ENCODE results near the gene SAMM50.

The SAMM50 gene

DNA sequence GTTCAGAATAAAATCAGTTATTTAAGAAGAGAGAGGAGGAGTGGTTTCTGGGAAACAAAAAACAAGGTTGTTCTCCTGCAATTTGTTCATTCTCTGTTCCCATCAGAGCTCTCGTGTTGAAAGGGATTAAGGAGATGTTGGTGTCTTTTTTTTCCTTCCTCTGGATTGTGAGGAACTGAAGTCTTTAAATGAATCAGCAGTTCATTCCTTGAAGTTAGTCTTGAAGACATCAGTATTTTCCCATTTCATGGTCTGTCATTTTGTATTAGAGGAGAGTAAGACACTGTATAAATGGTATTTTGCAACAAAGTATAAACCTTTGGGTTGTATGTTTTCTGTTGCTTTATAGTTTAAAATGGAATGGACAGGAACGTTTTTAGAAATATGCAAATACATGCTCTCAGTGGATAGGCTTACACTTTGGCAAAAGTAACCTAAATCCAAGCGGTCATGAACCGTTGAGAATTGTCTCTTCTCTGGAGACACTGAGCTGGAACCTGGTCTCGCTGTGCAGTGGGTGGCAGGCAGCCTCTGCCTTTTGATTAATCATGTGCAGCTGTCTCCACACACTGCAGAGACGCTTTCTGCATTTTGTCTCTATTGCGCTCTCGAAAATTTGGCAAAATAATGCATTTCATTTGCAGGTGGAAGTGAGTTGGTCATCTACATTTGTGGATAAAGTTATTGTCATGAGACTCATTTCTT, 33.0 kb downstream of the SAMM50 start:
- TF ChIP-seq ZFP3 (CRISPR knock-in tag; IDR thresholded peaks at IDR 0.05) (no peak), TCF4 (CRISPR knock-in tag; IDR thresholded peaks at IDR 0.05; ENCODE audit: borderline replicate concordance) (no peak), ZC3H10 (CRISPR knock-in tag; IDR thresholded peaks at IDR 0.05) (no peak)
- no peak for ATAC-seq

DNA sequence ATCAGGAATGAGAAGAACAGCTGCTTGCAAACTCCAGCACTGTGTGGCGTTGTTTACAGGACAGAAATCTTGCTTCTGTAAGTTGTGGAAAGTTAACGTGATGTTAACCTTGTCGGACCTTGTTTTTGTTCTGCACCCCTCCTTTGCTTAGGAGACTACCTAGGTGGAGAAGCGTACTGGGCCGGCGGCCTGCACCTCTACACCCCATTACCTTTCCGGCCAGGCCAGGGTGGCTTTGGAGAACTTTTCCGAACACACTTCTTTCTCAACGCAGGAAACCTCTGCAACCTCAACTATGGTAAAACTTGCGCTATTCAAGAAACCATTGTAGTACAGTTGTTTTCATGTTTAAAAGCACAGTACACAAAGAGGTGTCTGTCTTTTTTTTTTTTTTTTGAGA, 33.7 kb downstream of the SAMM50 start:
- no peak for ATAC-seq
- TF ChIP-seq ZC3H10 (CRISPR knock-in tag; IDR thresholded peaks at IDR 0.05) = no peak
- TF ChIP-seq OSR1 (CRISPR knock-in tag; IDR thresholded peaks at IDR 0.05) = no peak
- TF ChIP-seq BACH2 (CRISPR knock-in tag; IDR thresholded peaks at IDR 0.05; ENCODE audit: borderline replicate concordance) = no peak
- TF ChIP-seq CSDC2 (CRISPR knock-in tag; IDR thresholded peaks at IDR 0.05) = no peak
- TF ChIP-seq, protein P1, sequence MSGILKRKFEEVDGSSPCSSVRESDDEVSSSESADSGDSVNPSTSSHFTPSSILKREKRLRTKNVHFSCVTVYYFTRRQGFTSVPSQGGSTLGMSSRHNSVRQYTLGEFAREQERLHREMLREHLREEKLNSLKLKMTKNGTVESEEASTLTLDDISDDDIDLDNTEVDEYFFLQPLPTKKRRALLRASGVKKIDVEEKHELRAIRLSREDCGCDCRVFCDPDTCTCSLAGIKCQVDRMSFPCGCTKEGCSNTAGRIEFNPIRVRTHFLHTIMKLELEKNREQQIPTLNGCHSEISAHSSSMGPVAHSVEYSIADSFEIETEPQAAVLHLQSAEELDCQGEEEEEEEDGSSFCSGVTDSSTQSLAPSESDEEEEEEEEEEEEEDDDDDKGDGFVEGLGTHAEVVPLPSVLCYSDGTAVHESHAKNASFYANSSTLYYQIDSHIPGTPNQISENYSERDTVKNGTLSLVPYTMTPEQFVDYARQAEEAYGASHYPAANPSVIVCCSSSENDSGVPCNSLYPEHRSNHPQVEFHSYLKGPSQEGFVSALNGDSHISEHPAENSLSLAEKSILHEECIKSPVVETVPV (CRISPR knock-in tag; IDR thresholded peaks at IDR 0.05) = no peak
- TF ChIP-seq, protein P2, sequence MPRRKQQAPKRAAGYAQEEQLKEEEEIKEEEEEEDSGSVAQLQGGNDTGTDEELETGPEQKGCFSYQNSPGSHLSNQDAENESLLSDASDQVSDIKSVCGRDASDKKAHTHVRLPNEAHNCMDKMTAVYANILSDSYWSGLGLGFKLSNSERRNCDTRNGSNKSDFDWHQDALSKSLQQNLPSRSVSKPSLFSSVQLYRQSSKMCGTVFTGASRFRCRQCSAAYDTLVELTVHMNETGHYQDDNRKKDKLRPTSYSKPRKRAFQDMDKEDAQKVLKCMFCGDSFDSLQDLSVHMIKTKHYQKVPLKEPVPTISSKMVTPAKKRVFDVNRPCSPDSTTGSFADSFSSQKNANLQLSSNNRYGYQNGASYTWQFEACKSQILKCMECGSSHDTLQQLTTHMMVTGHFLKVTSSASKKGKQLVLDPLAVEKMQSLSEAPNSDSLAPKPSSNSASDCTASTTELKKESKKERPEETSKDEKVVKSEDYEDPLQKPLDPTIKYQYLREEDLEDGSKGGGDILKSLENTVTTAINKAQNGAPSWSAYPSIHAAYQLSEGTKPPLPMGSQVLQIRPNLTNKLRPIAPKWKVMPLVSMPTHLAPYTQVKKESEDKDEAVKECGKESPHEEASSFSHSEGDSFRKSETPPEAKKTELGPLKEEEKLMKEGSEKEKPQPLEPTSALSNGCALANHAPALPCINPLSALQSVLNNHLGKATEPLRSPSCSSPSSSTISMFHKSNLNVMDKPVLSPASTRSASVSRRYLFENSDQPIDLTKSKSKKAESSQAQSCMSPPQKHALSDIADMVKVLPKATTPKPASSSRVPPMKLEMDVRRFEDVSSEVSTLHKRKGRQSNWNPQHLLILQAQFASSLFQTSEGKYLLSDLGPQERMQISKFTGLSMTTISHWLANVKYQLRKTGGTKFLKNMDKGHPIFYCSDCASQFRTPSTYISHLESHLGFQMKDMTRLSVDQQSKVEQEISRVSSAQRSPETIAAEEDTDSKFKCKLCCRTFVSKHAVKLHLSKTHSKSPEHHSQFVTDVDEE (CRISPR knock-in tag; IDR thresholded peaks at IDR 0.05) = no peak
- no peak for TF ChIP-seq ZFP3 (CRISPR knock-in tag; IDR thresholded peaks at IDR 0.05)
- TF ChIP-seq ZNF8 (CRISPR knock-in tag; IDR thresholded peaks at IDR 0.05) = no peak
- no peak for TF ChIP-seq SNAI2 (CRISPR knock-in tag; IDR thresholded peaks at IDR 0.05)
- TF ChIP-seq, protein P3, sequence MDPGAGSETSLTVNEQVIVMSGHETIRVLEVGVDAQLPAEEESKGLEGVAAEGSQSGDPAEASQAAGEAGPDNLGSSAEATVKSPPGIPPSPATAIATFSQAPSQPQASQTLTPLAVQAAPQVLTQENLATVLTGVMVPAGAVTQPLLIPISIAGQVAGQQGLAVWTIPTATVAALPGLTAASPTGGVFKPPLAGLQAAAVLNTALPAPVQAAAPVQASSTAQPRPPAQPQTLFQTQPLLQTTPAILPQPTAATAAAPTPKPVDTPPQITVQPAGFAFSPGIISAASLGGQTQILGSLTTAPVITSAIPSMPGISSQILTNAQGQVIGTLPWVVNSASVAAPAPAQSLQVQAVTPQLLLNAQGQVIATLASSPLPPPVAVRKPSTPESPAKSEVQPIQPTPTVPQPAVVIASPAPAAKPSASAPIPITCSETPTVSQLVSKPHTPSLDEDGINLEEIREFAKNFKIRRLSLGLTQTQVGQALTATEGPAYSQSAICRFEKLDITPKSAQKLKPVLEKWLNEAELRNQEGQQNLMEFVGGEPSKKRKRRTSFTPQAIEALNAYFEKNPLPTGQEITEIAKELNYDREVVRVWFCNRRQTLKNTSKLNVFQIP (CRISPR knock-in tag; IDR thresholded peaks at IDR 0.05; ENCODE audit: borderline replicate concordance, low read depth) = no peak
- TF ChIP-seq TOX (CRISPR knock-in tag; IDR thresholded peaks at IDR 0.05; ENCODE audit: borderline replicate concordance) = no peak
- no peak for TF ChIP-seq ARNTL (CRISPR knock-in tag; IDR thresholded peaks at IDR 0.05; ENCODE audit: borderline replicate concordance, low read depth)
- no peak for TF ChIP-seq TCF4 (CRISPR knock-in tag; IDR thresholded peaks at IDR 0.05; ENCODE audit: borderline replicate concordance)
- TF ChIP-seq, protein P4, sequence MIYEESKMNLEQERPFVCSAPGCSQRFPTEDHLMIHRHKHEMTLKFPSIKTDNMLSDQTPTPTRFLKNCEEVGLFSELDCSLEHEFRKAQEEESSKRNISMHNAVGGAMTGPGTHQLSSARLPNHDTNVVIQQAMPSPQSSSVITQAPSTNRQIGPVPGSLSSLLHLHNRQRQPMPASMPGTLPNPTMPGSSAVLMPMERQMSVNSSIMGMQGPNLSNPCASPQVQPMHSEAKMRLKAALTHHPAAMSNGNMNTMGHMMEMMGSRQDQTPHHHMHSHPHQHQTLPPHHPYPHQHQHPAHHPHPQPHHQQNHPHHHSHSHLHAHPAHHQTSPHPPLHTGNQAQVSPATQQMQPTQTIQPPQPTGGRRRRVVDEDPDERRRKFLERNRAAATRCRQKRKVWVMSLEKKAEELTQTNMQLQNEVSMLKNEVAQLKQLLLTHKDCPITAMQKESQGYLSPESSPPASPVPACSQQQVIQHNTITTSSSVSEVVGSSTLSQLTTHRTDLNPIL (CRISPR knock-in tag; IDR thresholded peaks at IDR 0.05; ENCODE audit: low read depth) = no peak
- no peak for TF ChIP-seq ZNF70 (CRISPR knock-in tag; IDR thresholded peaks at IDR 0.05)
- no peak for TF ChIP-seq RARB (CRISPR knock-in tag; IDR thresholded peaks at IDR 0.05)
- no peak for TF ChIP-seq GLIS3 (CRISPR knock-in tag; IDR thresholded peaks at IDR 0.05)
- TF ChIP-seq ESRRG (CRISPR knock-in tag; IDR thresholded peaks at IDR 0.05) = no peak

DNA sequence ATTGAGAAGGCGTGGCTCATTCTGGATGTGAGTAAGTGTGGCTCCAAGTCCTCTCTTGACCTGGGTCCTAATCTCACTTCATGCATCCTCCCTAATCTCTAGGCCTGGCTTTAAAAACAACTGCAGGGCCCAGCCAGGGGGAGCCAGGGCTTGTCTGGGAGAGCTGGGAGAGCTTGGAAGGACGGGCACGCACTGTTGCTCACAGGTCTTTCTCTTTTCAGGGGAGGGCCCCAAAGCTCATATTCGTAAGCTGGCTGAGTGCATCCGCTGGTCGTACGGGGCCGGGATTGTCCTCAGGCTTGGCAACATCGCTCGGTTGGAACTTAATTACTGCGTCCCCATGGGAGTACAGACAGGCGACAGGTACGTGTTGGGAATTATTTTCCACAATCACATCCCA, 34.8 kb downstream of the SAMM50 start:
- TF ChIP-seq GLIS3 (CRISPR knock-in tag; IDR thresholded peaks at IDR 0.05) (no peak), CSDC2 (CRISPR knock-in tag; IDR thresholded peaks at IDR 0.05) (no peak), BACH2 (CRISPR knock-in tag; IDR thresholded peaks at IDR 0.05; ENCODE audit: borderline replicate concordance) (no peak), SNAI2 (CRISPR knock-in tag; IDR thresholded peaks at IDR 0.05) (no peak), ARNTL (CRISPR knock-in tag; IDR thresholded peaks at IDR 0.05; ENCODE audit: borderline replicate concordance, low read depth) (no peak)
- TF ChIP-seq, protein P2 (CRISPR knock-in tag; IDR thresholded peaks at IDR 0.05) = no peak
- no peak for ATAC-seq

Measured in SK-N-SH treated with all-trans-retinoic acid at 6 μM for 48 hours (cell line).